Transverse colon (tissue), 4 donors: ENCODE data around the gene METTL24. TPM values are rescaled to one million over a fixed set of nuclear protein-coding genes. Genes with fewer than 3 reads are reported as not detected.

Experiments
- DNase-seq: peaks from one replicate; pipeline ENCODE4 v3.0.0-alpha.2; 2019
- H3K27ac ChIP-seq, 4 donors: fragments of 200-600 bp; sonication (generic); 2 replicates each; pipeline ENCODE4 v1.5.1; 2016 to 2018; ENCODE audit warnings: inconsistent platforms in 4 of 4
- H3K27me3 ChIP-seq: fragments of 200-600 bp; sonication (generic); 2 replicates; pipeline ENCODE4 v1.5.1; 2017; ENCODE audit warnings: inconsistent platforms
- H3K36me3 ChIP-seq, 4 donors: fragments of 200-600 bp; sonication (generic); 2 replicates each; pipeline ENCODE4 v1.5.1; 2017 to 2019; ENCODE audit warnings: inconsistent platforms in 4 of 4
- H3K4me1 ChIP-seq, 4 donors: fragments of 200-600 bp; sonication (generic); 2 replicates each; pipeline ENCODE4 v1.5.1; 2017 to 2020; ENCODE audit warnings: inconsistent platforms in 4 of 4
- H3K4me3 ChIP-seq, 4 donors: fragments of 200-600 bp; sonication (generic); 1 replicate in 1 of 4; 2 replicates in 3 of 4; pipeline versions ENCODE4 v1.5.1 to v1.6.1; 2017 to 2019; ENCODE audit warnings: inconsistent platforms in 4 of 4
- H3K9me3 ChIP-seq, 2 donors: fragments of 200-600 bp; sonication (generic); 2 replicates each; pipeline ENCODE4 v1.5.1; 2017 to 2019; ENCODE audit warnings: inconsistent platforms in 2 of 2
- CTCF ChIP-seq, 5 experiments: fragments of 200-600 bp in 3 of 5; fragments of 450-650 bp in 2 of 5; sonication (generic) in 3 of 5; IDR thresholded peaks; 1 replicate in 2 of 5; 2 replicates in 3 of 5; pipeline ENCODE4 v1.5.1; 2016 to 2017; ENCODE audit warnings: antibody characterized with exemption in 5 of 5, inconsistent platforms in 3 of 5, mild to moderate bottlenecking in 2 of 5, moderate library complexity in 1 of 5
- EP300 ChIP-seq: sonication (generic); formaldehyde crosslinking; IDR thresholded peaks from one replicate; pipeline ENCODE4 v1.6.1; 2017; ENCODE audit warnings: antibody characterized with exemption, low read depth
- POLR2A ChIP-seq: fragments of 450-650 bp; IDR thresholded peaks from one replicate; pipeline ENCODE4 v1.6.1; 2016; ENCODE audit warnings: antibody characterized with exemption, mild to moderate bottlenecking, moderate library complexity
- POLR2AphosphoS5 ChIP-seq, 3 donors: sonication (generic); formaldehyde crosslinking; IDR thresholded peaks; one replicate each; pipeline ENCODE4 v1.6.1; 2016; ENCODE audit warnings: antibody characterized with exemption in 3 of 3
- WGBS, 2 donors: methylation state at CpG; one replicate each; pipeline ENCODE4 v1.1.5; 2018; ENCODE audit warnings: low coverage in 1 of 2; 5-methylcytosine and 5-hydroxymethylcytosine counted together
- in situ Hi-C, 4 donors: fragments of 200-750 bp; cut with MboI; loops; one replicate each; pipeline versions ENCODE4 v1.15.0 to v1.15.1; 2017; ENCODE audit warnings: low sequenced_read_pairs in 3 of 4, low pct_ligation_motif_present in 1 of 4, low pct_unique_long_range_greater_than_20kb in 1 of 4
- intact Hi-C: fragments of 100-400 bp; cut with DNase I; formaldehyde crosslinking; loops from one replicate; pipeline ENCODE4 v1.15.1; 2023; ENCODE audit warnings: low total_unique reads
- total RNA-seq, 4 donors: library from RNA; depleted of rRNA; stranded (reverse); fragments of >200 nt; gene quantifications; one replicate each; pipeline ENCODE4 v1.1.0, GENCODE V29; 2016

Gene METTL24
- total RNA-seq, 4 donors from 2014 or later: 1.4 to 59.9 (median 14.7) TPM

- intact Hi-C loops (loop anchor here (10.0 kb wide), 1 partner anchor 1080 kb away; no protein-coding TSS in a partner anchor), in situ Hi-C loops (no loop called here)
- 56 to 58% methylated on average over 6 to 9 of the region's 9 CpGs for WGBS, 2 donors
- no peak for TF ChIP-seq POLR2AphosphoS5 (IDR thresholded peaks at IDR 0.05)
- TF ChIP-seq CTCF (IDR thresholded peaks at IDR 0.05): no peak
- TF ChIP-seq EP300: no peak
- no peak for TF ChIP-seq POLR2A
- DNase-seq: no peak
- Histone ChIP-seq H3K27me3 (no peaks in the 10 kb centered on the region), H3K4me1 (peaks cover 0 to 15% (median 11%) of the 10 kb centered on the region in 4 donors), H3K9me3 (no peaks in the 10 kb centered on the region), H3K27ac (peak overlapping the region; percentile 34 to 84 (median 75)), H3K36me3 (no peaks in the 10 kb centered on the region), H3K4me3 (no peak overlapping the region)
Observed at GRCh38 chr6:110334423-110335180, 23.5 kb downstream of the METTL24 start.

GRCh38 chr6:110332281-110332680 lies 25.9 kb downstream of the METTL24 start:
- no peak overlapping the region for H3K4me3 ChIP-seq
- WGBS, 2 donors: 71 to 73% methylated on average over 6 of the region's 6 CpGs
- no peaks in the 10 kb centered on the region for H3K36me3 ChIP-seq
- in situ Hi-C loops: no loop called here
- intact Hi-C loops: loop anchor here (10.0 kb wide), 1 partner anchor 1077 kb away; no protein-coding TSS in a partner anchor
- H3K27ac ChIP-seq: peak overlapping the region; percentile 71 to 84 (median 78)
- no peaks in the 10 kb centered on the region for H3K27me3 ChIP-seq
- H3K9me3 ChIP-seq: no peaks in the 10 kb centered on the region
- DNase-seq: no peak
- TF ChIP-seq POLR2A (no peak), CTCF (IDR thresholded peaks at IDR 0.05) (no peak)
- H3K4me1 ChIP-seq: peaks cover 4 to 38% (median 26%) of the 10 kb centered on the region in 4 donors

- in situ Hi-C loops (no loop called here), intact Hi-C loops (loop anchor here (10.0 kb wide), 1 partner anchor 1077 kb away; no protein-coding TSS in a partner anchor)
Observed at GRCh38 chr6:110331816-110332215, 26.3 kb downstream of the METTL24 start.

More at GRCh38 chr6:110331816-110332215, 26.3 kb downstream of the METTL24 start:
- peak overlapping the region; percentile 71 to 84 (median 78) for H3K27ac ChIP-seq
- H3K9me3 ChIP-seq: no peaks in the 10 kb centered on the region
- WGBS, 2 donors: 64% methylated on average over 4 of the region's 4 CpGs; no CpG with 5 or more reads in 1 of the 2 donors
- no peaks in the 10 kb centered on the region for H3K27me3 ChIP-seq
- TF ChIP-seq EP300: no peak
- TF ChIP-seq CTCF (IDR thresholded peaks at IDR 0.05): no peak
- no peak for TF ChIP-seq POLR2A
- peak; percentile 36 to 60 (median 47) for TF ChIP-seq POLR2AphosphoS5 (IDR thresholded peaks at IDR 0.05)
- H3K4me3 ChIP-seq: no peak overlapping the region
- no peaks in the 10 kb centered on the region for H3K36me3 ChIP-seq
- H3K4me1 ChIP-seq: peaks cover 4 to 43% (median 27%) of the 10 kb centered on the region in 4 donors
- peak; percentile 13 for DNase-seq
